ENCODE data around the gene AQP3. TPM values are rescaled to one million over a fixed set of nuclear protein-coding genes. Genes with fewer than 3 reads are reported as not detected.

Gene AQP3
- polyA plus RNA-seq, 10 donors = 4.9 to 26.8 (median 5.7) TPM

Other genes starting within 250 kb of the AQP3 start
- not detected for gene SPINK4, start 207.4 kb downstream of the AQP3 start, polyA plus RNA-seq (ENCODE audit: insufficient read length in 10 of 10)
- 10 to 100 TPM; 62.4 to 86.8 (median 73.6) TPM for gene BAG1, start 182.9 kb downstream of the AQP3 start, polyA plus RNA-seq (ENCODE audit: insufficient read length in 10 of 10)
- 10 to 100 TPM; 70.3 to 84.6 (median 77.8) TPM for gene CHMP5, start 182.5 kb downstream of the AQP3 start, polyA plus RNA-seq (ENCODE audit: insufficient read length in 10 of 10)
- gene NFX1, start 157.1 kb downstream of the AQP3 start, polyA plus RNA-seq (ENCODE audit: insufficient read length in 10 of 10) = 10 to 100 TPM; 21.6 to 33.4 (median 27.1) TPM
- 1 to 10 TPM; 1.0 to 6.8 (median 1.8) TPM for gene AQP7, start 45.0 kb downstream of the AQP3 start, polyA plus RNA-seq (ENCODE audit: insufficient read length in 10 of 10)
- 10 to 100 TPM; 19.4 to 27.1 (median 23.5) TPM for gene NOL6, start 26.3 kb upstream of the AQP3 start, polyA plus RNA-seq (ENCODE audit: insufficient read length in 10 of 10)
- 1 to 10 TPM in 3 of 10 donors, under 1 TPM in 7; 0.31 to 1.6 (median 0.75) TPM for gene ANKRD18B, start 76.7 kb upstream of the AQP3 start, polyA plus RNA-seq (ENCODE audit: insufficient read length in 10 of 10)

Measured in muscle of back (tissue), 10 donors.